Heart right ventricle (tissue), 16 donors: ENCODE measurements around the gene AQP12B. TPM values are rescaled to one million over a fixed set of nuclear protein-coding genes. Genes with fewer than 3 reads are reported as not detected.
"Not testable (repeated sequence)": the region's sequence is repeated elsewhere in the genome, so short reads cannot be mapped to it uniquely, and the experiment has no call there.

Experiments used
- ATAC-seq, 8 donors: fragments of 200-7000 bp; cut with Tn5 transposase; one replicate each; pipeline ENCODE4 v1.9.1; 2020; ENCODE audit warnings: mild to moderate bottlenecking in 8 of 8, moderate library complexity in 8 of 8, moderate number of reproducible peaks in 1 of 8
- DNase-seq, 2 donors: peaks; one replicate each; pipeline ENCODE4 v3.0.0-alpha.2; 2020
- H3K27ac ChIP-seq, 10 donors: fragments of 200-600 bp; sonication (generic) in 2 of 10; one replicate each; pipeline versions ENCODE4 v1.5.0 to v1.8.0; 2020 to 2022; ENCODE audit warnings: mild to moderate bottlenecking in 3 of 10
- H3K27me3 ChIP-seq, 7 donors: fragments of 200-600 bp; one replicate each; pipeline ENCODE4 v1.8.0; 2021 to 2022; ENCODE audit warnings: mild to moderate bottlenecking in 2 of 7
- H3K36me3 ChIP-seq, 9 donors: fragments of 200-600 bp; sonication (generic) in 1 of 9; one replicate each; pipeline versions ENCODE4 v1.5.0 to v1.8.0; 2020 to 2022; ENCODE audit warnings: mild to moderate bottlenecking in 2 of 9
- H3K4me1 ChIP-seq, 9 donors: fragments of 200-600 bp; sonication (generic) in 1 of 9; one replicate each; pipeline versions ENCODE4 v1.5.0 to v1.8.0; 2020 to 2022; ENCODE audit warnings: mild to moderate bottlenecking in 4 of 9
- H3K4me3 ChIP-seq, 10 donors: fragments of 200-600 bp; sonication (generic) in 2 of 10; one replicate each; pipeline versions ENCODE4 v1.5.0 to v1.8.0; 2020 to 2022; ENCODE audit warnings: mild to moderate bottlenecking in 7 of 10, moderate library complexity in 2 of 10
- H3K9me3 ChIP-seq, 11 donors: fragments of 200-600 bp in 10 of 11; sonication (generic) in 2 of 11; one replicate each; pipeline versions ENCODE4 v1.5.0 to v1.8.0; 2013 to 2022; ENCODE audit warnings: mild to moderate bottlenecking in 2 of 11, control low read depth in 1 of 11, moderate library complexity in 1 of 11
- WGBS, 2 donors: extraction: QIAGEN DNeasy Blood & Tissue Kit; methylation state at CpG; one replicate each; pipeline ENCODE4 v1.1.7; 2013; ENCODE audit warnings: inconsistent platforms in 1 of 2; 5-methylcytosine and 5-hydroxymethylcytosine counted together
- intact Hi-C, 10 donors: fragments of 100-400 bp; cut with DNase I; formaldehyde crosslinking; loops; one replicate each; pipeline versions ENCODE4 v1.11.1 to v1.14.2; 2022
- polyA plus RNA-seq, 2 donors: library from polyadenylated mRNA; stranded (reverse); fragments of 200-250 nt; gene quantifications; one replicate each; pipeline ENCODE4 v1.2.3, GENCODE V29; 2013
- total RNA-seq, 10 donors: library from RNA; stranded (reverse); fragmentation: NEBNext Ultra II Directional in 3 of 10; extraction: Animal tissue kit (Norgen Biotek cat#: 25700) in 3 of 10; gene quantifications; one replicate each; pipeline versions ENCODE4 v1.2.1 to v1.2.4, GENCODE V29; 2021 to 2023
- TF ChIP-seq, protein P1 (sequence below), 9 donors: fragments of 200-600 bp; sonication (generic) in 2 of 9; IDR thresholded peaks; one replicate each; pipeline versions ENCODE4 v1.5.0 to v1.8.0; 2021 to 2022; ENCODE audit warnings: antibody characterized with exemption in 9 of 9, mild to moderate bottlenecking in 5 of 9, moderate library complexity in 1 of 9
- donor health status: Arrhythmogenic right ventricular cardiomyopathy.
- donor health status: ischemic (EF 13 %, LVEDD 7.1; RV severe dilation, severe dysfunction).
- donor health status: healthy with polysubstance abuse.
- donor health status: DM: no; HTN: yes; CAD: no.
- donor health status: DM: no; HTN: no; CAD: no.
- donor health status: ischemic (EF 25% LVEDD 6.9; RV normal size, moderate dysfunction).
- donor health status: ischemic (EF 25% LVEDD 5.7; RV mildly dilated, moderate dysfunction).
- donor health status: healthy.
- donor health status: DM: yes; HTN: yes; CAD: no.
- donor health status: Ischemic cardiomyopathy.
- donor health status: ischemic (EF 35%, LVEDD 5.7; RV mildly dilated, moderate dysfunction).
- donor health status: nonischemic (EF 11% LVEDD 7.7; RV severe dilation, severe dysfunction).
- donor health status: DM: yes; HTN: yes; CAD: no.
- donor health status: PGD.
- donor health status: ischemic (EF 29% LVEDD 5.4; RV normal size, mild dysfunction).
- donor health status: nonischemic (EF 23%, LVEDD 6.1; RV moderate dilation, normal function).

AQP12B gene
- total and polyA plus RNA-seq, 12 donors = 0.03 TPM; not detected in 11

- Histone ChIP-seq H3K9me3 (no peaks in the 10 kb centered on the region), H3K36me3 (no peaks in the 10 kb centered on the region), H3K4me1 (peaks cover 0 to 5% (median 0%) of the 10 kb centered on the region in 9 donors), H3K27me3 (peaks cover 0 to 54% (median 37%) of the 10 kb centered on the region in 7 donors), H3K27ac (no peak overlapping the region), H3K4me3 (no peak overlapping the region)
- 75 to 82% methylated on average over 66 to 67 of the region's 67 CpGs for WGBS, 2 donors
- TF ChIP-seq, protein P1, sequence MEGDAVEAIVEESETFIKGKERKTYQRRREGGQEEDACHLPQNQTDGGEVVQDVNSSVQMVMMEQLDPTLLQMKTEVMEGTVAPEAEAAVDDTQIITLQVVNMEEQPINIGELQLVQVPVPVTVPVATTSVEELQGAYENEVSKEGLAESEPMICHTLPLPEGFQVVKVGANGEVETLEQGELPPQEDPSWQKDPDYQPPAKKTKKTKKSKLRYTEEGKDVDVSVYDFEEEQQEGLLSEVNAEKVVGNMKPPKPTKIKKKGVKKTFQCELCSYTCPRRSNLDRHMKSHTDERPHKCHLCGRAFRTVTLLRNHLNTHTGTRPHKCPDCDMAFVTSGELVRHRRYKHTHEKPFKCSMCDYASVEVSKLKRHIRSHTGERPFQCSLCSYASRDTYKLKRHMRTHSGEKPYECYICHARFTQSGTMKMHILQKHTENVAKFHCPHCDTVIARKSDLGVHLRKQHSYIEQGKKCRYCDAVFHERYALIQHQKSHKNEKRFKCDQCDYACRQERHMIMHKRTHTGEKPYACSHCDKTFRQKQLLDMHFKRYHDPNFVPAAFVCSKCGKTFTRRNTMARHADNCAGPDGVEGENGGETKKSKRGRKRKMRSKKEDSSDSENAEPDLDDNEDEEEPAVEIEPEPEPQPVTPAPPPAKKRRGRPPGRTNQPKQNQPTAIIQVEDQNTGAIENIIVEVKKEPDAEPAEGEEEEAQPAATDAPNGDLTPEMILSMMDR (IDR thresholded peaks at IDR 0.05) = no peak
- ATAC-seq (no peak), DNase-seq (peak in 1 of 2 donors; percentile 9)
- intact Hi-C loops = loop anchor here in 6 of 10 donors (5.0 to 10.0 kb wide), 3 partner anchors 176 to 189 kb away; no protein-coding TSS in a partner anchor
These were observed 18.5 kb upstream of the AQP12B start for GRCh38 chr2:240701091-240701735.

- not testable (repeated sequence) for H3K27ac ChIP-seq, H3K4me1 ChIP-seq, H3K36me3 ChIP-seq, H3K9me3 ChIP-seq, DNase-seq, ATAC-seq, H3K4me3 ChIP-seq
- intact Hi-C loops = loop anchor here in 6 of 10 donors (5.0 to 10.0 kb wide), 3 partner anchors 176 to 188 kb away; no protein-coding TSS in a partner anchor
- WGBS, 2 donors = 78% methylated on average over 15 to 18 of the region's 21 CpGs
- peaks cover 0 to 52% (median 33%) of the 10 kb centered on the region in 7 donors for H3K27me3 ChIP-seq
These were observed 17.9 kb upstream of the AQP12B start for GRCh38 chr2:240700616-240701015.

- H3K4me3 ChIP-seq, H3K36me3 ChIP-seq, H3K4me1 ChIP-seq, DNase-seq, H3K27ac ChIP-seq, ATAC-seq, H3K9me3 ChIP-seq: not testable (repeated sequence)
- peaks cover 0 to 46% (median 32%) of the 10 kb centered on the region in 7 donors for H3K27me3 ChIP-seq
- 28 to 35% methylated on average over 8 of the region's 8 CpGs for WGBS, 2 donors
- intact Hi-C loops = loop anchor here in 6 of 10 donors (5.0 to 10.0 kb wide), 3 partner anchors 175 to 188 kb away; no protein-coding TSS in a partner anchor
These were observed 17.1 kb upstream of the AQP12B start for GRCh38 chr2:240699835-240700234.

DNA sequence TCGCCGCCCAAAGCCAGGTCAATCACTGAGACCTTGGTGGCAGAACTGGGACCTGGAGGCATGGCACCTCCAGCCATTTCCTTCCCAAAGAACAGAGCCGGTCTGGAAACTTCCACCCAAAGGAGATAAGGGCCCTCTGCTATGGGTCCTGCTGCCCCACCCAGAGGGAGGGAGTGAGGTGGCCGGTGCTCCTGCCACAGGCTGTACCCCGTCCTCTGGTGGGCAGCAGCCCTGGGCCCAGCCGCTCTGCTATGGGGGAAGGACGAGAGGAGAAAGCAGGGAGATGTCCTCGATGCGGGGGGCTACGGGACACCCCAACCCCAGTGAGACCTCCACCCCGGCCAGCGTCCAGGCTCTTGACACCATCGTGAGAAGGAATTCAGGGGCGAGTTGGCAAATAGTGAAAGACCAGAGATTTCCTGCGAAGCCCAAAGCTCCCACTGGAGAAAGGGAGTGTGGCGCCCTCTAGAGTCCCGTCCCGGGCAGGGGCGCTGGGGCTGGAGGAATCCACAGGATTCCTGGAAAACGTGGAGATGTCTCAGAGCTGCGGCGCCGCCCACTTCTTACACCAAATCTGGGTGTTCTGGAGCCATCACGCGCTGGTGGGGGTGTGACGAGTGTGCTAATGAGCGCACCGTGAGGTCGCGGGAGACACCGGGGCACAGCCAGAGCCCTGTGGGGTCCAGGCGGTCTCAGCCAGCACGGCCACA is 16.3 kb upstream of the AQP12B start:
- intact Hi-C loops, H3K9me3 ChIP-seq, H3K4me3 ChIP-seq, H3K27ac ChIP-seq, DNase-seq, H3K36me3 ChIP-seq, H3K4me1 ChIP-seq: not testable (repeated sequence)
- 59 to 68% methylated on average over 5 to 8 of the region's 33 CpGs for WGBS, 2 donors
- H3K27me3 ChIP-seq = peaks cover 0 to 38% (median 27%) of the 10 kb centered on the region in 7 donors
- peak in 7 of 8 donors; percentile 23 to 48 (median 38) for ATAC-seq

DNA sequence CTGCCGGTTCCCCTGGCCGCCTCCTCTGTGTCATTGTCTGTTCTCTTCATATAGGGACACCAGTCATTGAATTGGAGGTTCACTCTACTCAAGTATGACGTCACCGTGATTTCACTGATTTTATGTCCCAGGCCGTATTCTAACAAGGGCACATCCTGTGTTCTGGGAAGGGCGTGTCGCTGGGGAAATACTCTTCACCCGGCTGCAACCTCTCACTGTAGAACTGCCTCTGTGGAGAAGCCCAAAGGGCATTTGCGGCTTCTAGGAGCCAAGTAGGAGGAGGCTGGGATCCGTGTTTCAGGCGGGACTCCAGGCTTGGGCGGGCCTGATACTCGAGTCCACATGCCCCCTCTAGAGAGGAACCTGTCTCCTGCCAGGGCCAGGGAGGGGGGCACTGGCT is 13.8 kb upstream of the AQP12B start:
- H3K36me3 ChIP-seq, H3K4me3 ChIP-seq, ATAC-seq, DNase-seq, H3K9me3 ChIP-seq, H3K4me1 ChIP-seq, H3K27ac ChIP-seq, intact Hi-C loops: not testable (repeated sequence)
- H3K27me3 ChIP-seq = peaks cover 0 to 20% (median 4%) of the 10 kb centered on the region in 7 donors
- WGBS, 2 donors = 70 to 83% methylated on average over 2 to 3 of the region's 13 CpGs

- H3K4me1 ChIP-seq, ATAC-seq, DNase-seq, H3K4me3 ChIP-seq, H3K27ac ChIP-seq, intact Hi-C loops, H3K9me3 ChIP-seq, H3K36me3 ChIP-seq: not testable (repeated sequence)
- WGBS, 2 donors = no CpG with 5 or more reads among the region's 19 CpGs
- H3K27me3 ChIP-seq = peaks cover 0 to 11% (median 3%) of the 10 kb centered on the region in 7 donors
These were observed 12.9 kb upstream of the AQP12B start for GRCh38 chr2:240695593-240695992.

- H3K36me3 ChIP-seq, H3K4me1 ChIP-seq, ATAC-seq, H3K27ac ChIP-seq, intact Hi-C loops, H3K9me3 ChIP-seq, H3K4me3 ChIP-seq, H3K27me3 ChIP-seq, DNase-seq: not testable (repeated sequence)
- WGBS, 2 donors = 80% methylated on average over 2 of the region's 12 CpGs; no CpG with 5 or more reads in 1 of the 2 donors
These were observed 11.6 kb upstream of the AQP12B start for GRCh38 chr2:240694304-240694703.

- H3K27ac ChIP-seq, H3K36me3 ChIP-seq, intact Hi-C loops, H3K4me3 ChIP-seq, H3K27me3 ChIP-seq, DNase-seq, H3K4me1 ChIP-seq, H3K9me3 ChIP-seq: not testable (repeated sequence)
- WGBS, 2 donors = 70 to 83% methylated on average over 11 to 15 of the region's 34 CpGs
- peak in 1 of 8 donors; percentile 31 for ATAC-seq
These were observed 10.2 kb upstream of the AQP12B start for GRCh38 chr2:240692583-240693561.

- DNase-seq, ATAC-seq, H3K4me3 ChIP-seq, H3K4me1 ChIP-seq, H3K9me3 ChIP-seq, H3K27ac ChIP-seq, H3K36me3 ChIP-seq, H3K27me3 ChIP-seq, intact Hi-C loops: not testable (repeated sequence)
- 83 to 90% methylated on average over 25 to 27 of the region's 37 CpGs for WGBS, 2 donors
These were observed 9.1 kb upstream of the AQP12B start, which contains the start of gene AQP12A for GRCh38 chr2:240691631-240692420. Gene AQP12A, plus strand, starts transcription at chr2:240691866. Its CDS starts 48 bp downstream, at chr2:240691914.
